ENCODE measurements around the gene EPS15.

- no peak for TF ChIP-seq CTCF (IDR thresholded peaks at IDR 0.05 in 8 of 11, conservative IDR thresholded peaks at IDR 0.05 in 3 of 11)
- no peak for TF ChIP-seq POLR2A (IDR thresholded peaks at IDR 0.05)
- no peak for TF ChIP-seq POLR2AphosphoS5 (IDR thresholded peaks at IDR 0.05)
Observed at GRCh38 chr1:51410568-51411460, 108.3 kb downstream of the EPS15 start.

Measured in spleen (tissue), 7 donors.